ENCODE data around the gene SMS. TPM values are rescaled to one million over a fixed set of nuclear protein-coding genes. Genes with fewer than 3 reads are reported as not detected.

SMS gene
- total and polyA plus RNA-seq, 2 of the 4 experiments (the other 2 are of a cell fraction) = 176 to 230 TPM

DNA sequence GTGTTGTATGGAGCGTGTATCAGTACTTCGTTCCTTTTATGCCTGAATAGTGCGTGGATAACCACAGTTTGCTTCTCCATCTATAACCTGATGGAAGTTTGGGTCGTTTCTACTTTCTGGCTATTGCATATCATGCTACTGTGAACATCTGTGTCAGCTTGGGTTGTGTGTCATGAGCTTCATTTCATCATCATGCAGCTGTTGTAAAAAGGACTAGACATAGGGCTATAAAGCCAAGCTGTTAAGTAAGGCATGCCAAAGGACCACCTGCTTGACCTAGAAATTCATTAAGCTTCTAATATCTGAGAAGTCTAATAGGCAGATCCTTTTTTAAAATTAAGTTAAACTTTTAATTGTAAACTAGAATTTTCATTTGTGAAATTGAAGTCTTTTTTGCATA is 18.4 kb downstream of the SMS start:
- in situ Hi-C loops (cut with MboI; ENCODE audit: low sequenced_read_pairs) = no loop called here
- ChIA-PET POLR2A (ENCODE audit: unreplicated experiment) (no interaction called here), CTCF (interaction anchor here (2.1 kb wide), 1 partner anchor 26 kb away, joined by 6 read pairs; no protein-coding TSS in a partner anchor)
- no peaks in the 10 kb centered on the region for H3K9me3 ChIP-seq (ENCODE audit: control insufficient read depth, insufficient read depth, low read length)
- no peak overlapping the region for H2BK5ac ChIP-seq (ENCODE audit: low read depth, low read length, poor library complexity, severe bottlenecking)
- H3K4me3 ChIP-seq (ENCODE audit: insufficient read depth, low read depth, low read length) = no peak overlapping the region
- H4K20me1 ChIP-seq (ENCODE audit: insufficient read depth, low read length) = peaks cover 95% of the 10 kb centered on the region
- no peak overlapping the region for H4K5ac ChIP-seq (ENCODE audit: low read depth, low read length)
- no peak overlapping the region for H3K4me2 ChIP-seq (ENCODE audit: low read depth, low read length)
- no peak overlapping the region for H3K56ac ChIP-seq (ENCODE audit: extremely low read depth, insufficient read depth, low read length)
- no peak overlapping the region for H2AK9ac ChIP-seq (replicated peaks; ENCODE audit: low read depth, low read length, poor library complexity)
- TF ChIP-seq CEBPB (IDR thresholded peaks at IDR 0.05; ENCODE audit: low read depth, low read length) = no peak
- TF ChIP-seq RFX5 (IDR thresholded peaks at IDR 0.05; ENCODE audit: low read depth, low read length) = no peak
- no peak for TF ChIP-seq SMC3 (IDR thresholded peaks at IDR 0.05; ENCODE audit: low read depth, low read length)
- TF ChIP-seq, protein P1, sequence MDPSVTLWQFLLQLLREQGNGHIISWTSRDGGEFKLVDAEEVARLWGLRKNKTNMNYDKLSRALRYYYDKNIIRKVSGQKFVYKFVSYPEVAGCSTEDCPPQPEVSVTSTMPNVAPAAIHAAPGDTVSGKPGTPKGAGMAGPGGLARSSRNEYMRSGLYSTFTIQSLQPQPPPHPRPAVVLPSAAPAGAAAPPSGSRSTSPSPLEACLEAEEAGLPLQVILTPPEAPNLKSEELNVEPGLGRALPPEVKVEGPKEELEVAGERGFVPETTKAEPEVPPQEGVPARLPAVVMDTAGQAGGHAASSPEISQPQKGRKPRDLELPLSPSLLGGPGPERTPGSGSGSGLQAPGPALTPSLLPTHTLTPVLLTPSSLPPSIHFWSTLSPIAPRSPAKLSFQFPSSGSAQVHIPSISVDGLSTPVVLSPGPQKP (IDR thresholded peaks at IDR 0.05; ENCODE audit: borderline replicate concordance, low read depth, low read length) = no peak
- no peak for TF ChIP-seq CHD1 (IDR thresholded peaks at IDR 0.05; ENCODE audit: low read depth, low read length)
- TF ChIP-seq MAFK (IDR thresholded peaks at IDR 0.05; ENCODE audit: low read depth, low read length) = no peak
- TF ChIP-seq MXI1 (IDR thresholded peaks at IDR 0.05; ENCODE audit: borderline replicate concordance, low read depth, low read length) = no peak
- TF ChIP-seq RAD21 (IDR thresholded peaks at IDR 0.05; ENCODE audit: low read length) = no peak
- no peak for TF ChIP-seq FOS (IDR thresholded peaks at IDR 0.05; ENCODE audit: low read depth, low read length)
- no peak for TF ChIP-seq NFE2L2 (IDR thresholded peaks at IDR 0.05; ENCODE audit: low read depth, low read length)
- TF ChIP-seq, protein P2, sequence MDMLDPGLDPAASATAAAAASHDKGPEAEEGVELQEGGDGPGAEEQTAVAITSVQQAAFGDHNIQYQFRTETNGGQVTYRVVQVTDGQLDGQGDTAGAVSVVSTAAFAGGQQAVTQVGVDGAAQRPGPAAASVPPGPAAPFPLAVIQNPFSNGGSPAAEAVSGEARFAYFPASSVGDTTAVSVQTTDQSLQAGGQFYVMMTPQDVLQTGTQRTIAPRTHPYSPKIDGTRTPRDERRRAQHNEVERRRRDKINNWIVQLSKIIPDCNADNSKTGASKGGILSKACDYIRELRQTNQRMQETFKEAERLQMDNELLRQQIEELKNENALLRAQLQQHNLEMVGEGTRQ (IDR thresholded peaks at IDR 0.05; ENCODE audit: low read depth, low read length) = no peak
- TF ChIP-seq RCOR1 (IDR thresholded peaks at IDR 0.05; ENCODE audit: insufficient replicate concordance, low read length) = no peak
- H3K14ac ChIP-seq (replicated peaks; ENCODE audit: low read depth, low read length) = no peak overlapping the region
- H3K4ac ChIP-seq (ENCODE audit: low read depth, low read length) = no peak overlapping the region
- dilution Hi-C loops (cut with HindIII; ENCODE audit: low sequenced_read_pairs, unreplicated experiment) = no loop called here
- no peak overlapping the region for H2BK20ac ChIP-seq (ENCODE audit: low read depth, low read length)
- no peak overlapping the region for H3K27ac ChIP-seq (ENCODE audit: insufficient read depth, low read length)
- no CpG with 5 or more reads among the region's 4 CpGs for WGBS, 2 experiments (ENCODE audit: extremely low coverage in 2 of 2, insufficient read length in 1 of 2)
- peaks cover 0 to 16% of the 10 kb centered on the region in 2 experiments; a peak in 2 of 4 replicates for H3K79me1 ChIP-seq (ENCODE audit: low read depth in 1 of 2, low read length in 2 of 2)
- intact Hi-C loops (cut with micrococcal nuclease) = no loop called here
- H2BK15ac ChIP-seq (ENCODE audit: low read depth, low read length) = no peak overlapping the region
- no peak overlapping the region for H3K23ac ChIP-seq (ENCODE audit: low read depth, low read length)
- H3K9me1 ChIP-seq (ENCODE audit: insufficient read depth, low read length) = peaks cover 30% of the 10 kb centered on the region
- H2AFZ ChIP-seq (replicated peaks; ENCODE audit: low read length, poor library complexity) = no peak overlapping the region
- H4K8ac ChIP-seq (ENCODE audit: low read depth in 2 of 2, low read length in 2 of 2) = no peak overlapping the region
- peaks cover 2% of the 10 kb centered on the region; the same call in 1 of the 2 replicates for H3K27me3 ChIP-seq (ENCODE audit: control insufficient read depth, insufficient read depth, low read length)
- H3K9ac ChIP-seq (ENCODE audit: low read depth, low read length) = no peak overlapping the region
- DNase-seq (peak; percentile 48), ATAC-seq (ENCODE audit: low read depth) (no peak)
- H2BK120ac ChIP-seq (ENCODE audit: low read depth, low read length) = no peak overlapping the region
- no peak overlapping the region for H3K18ac ChIP-seq (ENCODE audit: low read depth, low read length)
- no TSS peak for BruUV-seq (replicated peaks)
- peaks cover 19% of the 10 kb centered on the region for H3K4me1 ChIP-seq (ENCODE audit: control insufficient read depth, insufficient read depth, low read length)
- no peak overlapping the region for H4K91ac ChIP-seq (ENCODE audit: insufficient read depth, low read depth, low read length)
- H2AK5ac ChIP-seq (ENCODE audit: low read depth, low read length) = no peak overlapping the region
- H3K36me3 ChIP-seq (ENCODE audit: control insufficient read depth, insufficient read depth, low read length) = peaks cover 5% of the 10 kb centered on the region; the same call in 1 of the 2 replicates
